Measurements from ENCODE around the gene SPAG16. TPM values are rescaled to one million over a fixed set of nuclear protein-coding genes. Genes with fewer than 3 reads are reported as not detected.

The SPAG16 gene
- polyA plus RNA-seq, 6 donors from 2014 or later: 8.4 to 19.7 (median 15.7) TPM

- no peak overlapping the region for H3K4me3 Mint-ChIP-seq
- H3K27me3 Mint-ChIP-seq: peaks cover 0 to 6% (median 0%) of the 10 kb centered on the region in 3 donors
- no peak overlapping the region for H3K27ac Mint-ChIP-seq
- no peaks in the 10 kb centered on the region for H3K4me1 Mint-ChIP-seq
- no peak for ATAC-seq (ENCODE audit: low read depth in 2 of 2)
- no peak for DNase-seq
- H3K9me3 Mint-ChIP-seq: peaks cover 0 to 4% (median 0%) of the 10 kb centered on the region in 7 donors
- H3K36me3 Mint-ChIP-seq: no peaks in the 10 kb centered on the region
These were observed 1126.0 kb downstream of the SPAG16 start for GRCh38 chr2:214410128-214410775.

DNA sequence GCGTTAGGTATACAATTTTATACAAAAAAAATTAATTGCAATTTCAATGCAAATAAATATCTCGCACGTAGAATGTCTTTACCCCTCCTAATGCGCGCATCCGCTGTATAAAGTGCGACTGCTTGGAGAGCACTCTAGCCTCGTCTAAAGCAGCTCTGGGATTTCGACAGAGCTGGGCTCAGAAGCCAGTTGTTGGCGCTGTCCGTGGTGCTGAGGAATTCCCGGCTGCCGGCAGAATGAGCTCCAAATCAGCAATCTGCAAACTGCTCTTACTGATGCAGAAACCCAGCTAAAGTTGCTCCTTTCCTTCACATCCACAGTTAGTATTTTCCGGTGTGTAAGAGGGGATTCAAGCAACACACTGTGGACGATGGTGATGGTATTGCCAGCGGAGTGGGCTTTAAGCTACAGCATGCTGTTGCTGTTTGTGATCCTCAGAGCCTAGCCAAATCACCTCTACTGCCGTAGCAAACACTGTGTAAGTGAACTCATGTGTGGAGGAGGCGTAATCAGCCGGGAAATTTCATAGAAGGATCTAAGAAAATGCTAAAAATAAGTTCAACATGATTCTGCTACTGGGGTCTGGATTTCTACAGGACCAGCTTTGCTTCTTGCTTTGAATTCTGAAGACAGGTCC, 1126.8 kb downstream of the SPAG16 start, which contains the start of gene VWC2L:
Gene VWC2L (plus strand): TSS at position 137 of the 637 bp plus-strand sequence. CDS start 3,140 bp downstream, outside the sequence.
- H3K9me3 Mint-ChIP-seq: peaks cover 0 to 4% (median 0%) of the 10 kb centered on the region in 7 donors
- peak within 1 kb of the TSS in 1 of 8 donors; percentile 4 for H3K4me3 Mint-ChIP-seq
- H3K27ac Mint-ChIP-seq: no peak within 1 kb of the TSS
- no peaks in the 10 kb centered on the region for H3K36me3 Mint-ChIP-seq
- H3K27me3 Mint-ChIP-seq: peaks cover 0 to 6% (median 0%) of the 10 kb centered on the region in 3 donors
- DNase-seq: no peak
- no peak for ATAC-seq (ENCODE audit: low read depth in 2 of 2)
- H3K4me1 Mint-ChIP-seq: no peaks in the 10 kb centered on the region

DNA sequence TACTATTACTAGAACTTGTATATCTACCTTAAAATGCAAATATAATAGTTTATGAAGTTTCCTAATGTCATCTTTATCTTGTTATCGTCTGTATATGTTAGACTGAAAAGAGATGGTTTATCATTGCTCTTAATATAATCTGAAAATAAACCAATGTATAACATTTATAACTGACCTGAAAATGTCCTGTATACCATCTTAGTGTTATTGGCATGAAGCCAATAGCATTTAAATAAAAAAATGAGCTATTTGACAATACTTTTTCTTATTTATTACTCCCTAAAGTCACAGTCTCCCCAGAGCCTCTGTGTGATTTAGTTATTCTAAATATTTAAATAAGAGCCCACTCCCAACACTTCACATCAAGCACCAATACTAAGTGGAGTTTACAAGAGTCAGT, 1128.4 kb downstream of the SPAG16 start:
- H3K9me3 Mint-ChIP-seq: peaks cover 0 to 4% (median 0%) of the 10 kb centered on the region in 7 donors
- H3K4me3 Mint-ChIP-seq: no peak overlapping the region
- H3K27ac Mint-ChIP-seq: no peak overlapping the region
- H3K4me1 Mint-ChIP-seq: no peaks in the 10 kb centered on the region
- no peaks in the 10 kb centered on the region for H3K36me3 Mint-ChIP-seq
- ATAC-seq (ENCODE audit: low read depth in 2 of 2) (no peak), DNase-seq (no peak)
- H3K27me3 Mint-ChIP-seq: peaks cover 0 to 6% (median 0%) of the 10 kb centered on the region in 3 donors

DNA sequence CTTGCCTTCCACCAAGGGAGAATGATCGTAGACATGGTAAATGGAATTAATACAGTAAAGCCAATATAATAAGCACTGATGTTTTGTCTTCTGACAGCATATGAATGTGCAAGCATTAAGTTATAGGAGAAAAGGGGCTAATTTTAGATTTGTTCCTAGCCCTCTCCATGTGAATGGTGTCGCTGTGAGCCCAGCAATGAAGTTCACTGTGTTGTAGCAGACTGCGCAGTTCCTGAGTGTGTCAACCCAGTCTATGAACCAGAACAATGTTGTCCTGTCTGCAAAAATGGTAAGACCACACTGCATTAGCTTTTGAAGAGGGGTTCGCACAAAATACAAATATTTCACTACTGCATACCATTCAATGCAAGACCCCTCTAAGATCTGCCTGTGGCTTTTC, 1152.2 kb downstream of the SPAG16 start:
- H3K4me1 Mint-ChIP-seq: no peaks in the 10 kb centered on the region
- H3K9me3 Mint-ChIP-seq: no peaks in the 10 kb centered on the region
- no peak overlapping the region for H3K27ac Mint-ChIP-seq
- H3K36me3 Mint-ChIP-seq: no peaks in the 10 kb centered on the region
- ATAC-seq (ENCODE audit: low read depth in 2 of 2) (no peak), DNase-seq (no peak)
- H3K27me3 Mint-ChIP-seq: peaks cover 0 to 5% (median 0%) of the 10 kb centered on the region in 3 donors
- no peak overlapping the region for H3K4me3 Mint-ChIP-seq

- peaks cover 0 to 3% (median 0%) of the 10 kb centered on the region in 7 donors for H3K9me3 Mint-ChIP-seq
- H3K27ac Mint-ChIP-seq: no peak overlapping the region
- no peak for DNase-seq
- H3K4me1 Mint-ChIP-seq: no peaks in the 10 kb centered on the region
- no peaks in the 10 kb centered on the region for H3K36me3 Mint-ChIP-seq
- no peak overlapping the region for H3K4me3 Mint-ChIP-seq
- no peak for ATAC-seq (ENCODE audit: low read depth in 2 of 2)
- H3K27me3 Mint-ChIP-seq: no peaks in the 10 kb centered on the region
These were observed 1166.0 kb downstream of the SPAG16 start for GRCh38 chr2:214450118-214450894.

GRCh38 chr2:214451516-214452275, 1167.4 kb downstream of the SPAG16 start:
- DNase-seq (no peak), ATAC-seq (ENCODE audit: low read depth in 2 of 2) (no peak)
- Mint-ChIP-seq H3K27ac (no peak overlapping the region), H3K27me3 (no peaks in the 10 kb centered on the region), H3K4me3 (peak overlapping the region in 2 of 8 donors; percentile 7 to 16), H3K4me1 (no peaks in the 10 kb centered on the region), H3K9me3 (peaks cover 0 to 3% (median 0%) of the 10 kb centered on the region in 7 donors), H3K36me3 (no peaks in the 10 kb centered on the region)

Other genes starting within 250 kb of the SPAG16 start
- 1 to 10 TPM in 5 of 6 donors, under 1 TPM in 1; 0.59 to 6.8 (median 4.5) TPM for gene IKZF2, start 132.9 kb upstream of the SPAG16 start, polyA plus RNA-seq (ENCODE audit: low read depth in 6 of 6)

Data from naive B cell (primary cell).